ENCODE data around the gene SLC8A2. TPM values are rescaled to one million over a fixed set of nuclear protein-coding genes. Genes with fewer than 3 reads are reported as not detected.

SLC8A2 gene
- polyA plus RNA-seq, 1 donor from 2014 or later: 14.1 TPM

- Histone ChIP-seq H3K9me3 (ENCODE audit: low read length) (no peaks in the 10 kb centered on the region), H3K36me3 (ENCODE audit: insufficient read depth, low read length) (no peaks in the 10 kb centered on the region), H3K27ac (ENCODE audit: low read length) (peak overlapping the region; percentile 60), H3K79me2 (replicated peaks; ENCODE audit: insufficient read depth, low read length) (no peaks in the 10 kb centered on the region), H3F3A (ENCODE audit: insufficient read depth, low read length, poor library complexity, severe bottlenecking) (no peaks in the 10 kb centered on the region), H3K27me3 (ENCODE audit: insufficient read depth, low read depth, low read length) (no peaks in the 10 kb centered on the region), H3K4me2 (ENCODE audit: low read length) (no peak overlapping the region), H3K4me3 (ENCODE audit: low read length) (no peak overlapping the region), H2AFZ (ENCODE audit: low read depth, low read length) (no peak overlapping the region), H3K9ac (ENCODE audit: low read length) (peak overlapping the region; percentile 20), H4K20me1 (ENCODE audit: insufficient read depth) (no peaks in the 10 kb centered on the region), H3K9me2 (ENCODE audit: insufficient read depth, low read length) (no peaks in the 10 kb centered on the region)
- no peak for TF ChIP-seq POLR2AphosphoS5 (IDR thresholded peaks at IDR 0.05)
- TF ChIP-seq EZH2 (IDR thresholded peaks at IDR 0.05; ENCODE audit: borderline replicate concordance, insufficient read depth, low read length, poor library complexity, severe bottlenecking): no peak
Measured at GRCh38 chr19:47494729-47495128, 23.0 kb upstream of the SLC8A2 start.

- Histone ChIP-seq H2AFZ (ENCODE audit: low read depth, low read length) (no peak overlapping the region), H3K9me2 (ENCODE audit: insufficient read depth, low read length) (no peaks in the 10 kb centered on the region), H3K4me2 (ENCODE audit: low read length) (no peak overlapping the region), H3K27ac (ENCODE audit: low read length) (no peak overlapping the region), H3K79me2 (replicated peaks; ENCODE audit: insufficient read depth, low read length) (no peaks in the 10 kb centered on the region), H3F3A (ENCODE audit: insufficient read depth, low read length, poor library complexity, severe bottlenecking) (no peaks in the 10 kb centered on the region), H3K9me3 (ENCODE audit: low read length) (no peaks in the 10 kb centered on the region), H3K36me3 (ENCODE audit: insufficient read depth, low read length) (no peaks in the 10 kb centered on the region), H3K9ac (ENCODE audit: low read length) (no peak overlapping the region), H4K20me1 (ENCODE audit: insufficient read depth) (no peaks in the 10 kb centered on the region), H3K27me3 (ENCODE audit: insufficient read depth, low read depth, low read length) (no peaks in the 10 kb centered on the region), H3K4me3 (ENCODE audit: low read length) (no peak overlapping the region)
- no peak for TF ChIP-seq EZH2 (IDR thresholded peaks at IDR 0.05; ENCODE audit: borderline replicate concordance, insufficient read depth, low read length, poor library complexity, severe bottlenecking)
- TF ChIP-seq RAD21 (conservative IDR thresholded peaks at IDR 0.05): no peak
- no peak for TF ChIP-seq EP300 (conservative IDR thresholded peaks at IDR 0.05; ENCODE audit: poor library complexity, severe bottlenecking)
- TF ChIP-seq REST (IDR thresholded peaks at IDR 0.05; ENCODE audit: borderline replicate concordance): no peak
- no peak for TF ChIP-seq MXI1 (conservative IDR thresholded peaks at IDR 0.05; ENCODE audit: poor library complexity, severe bottlenecking)
- no peak for TF ChIP-seq POLR2AphosphoS5 (IDR thresholded peaks at IDR 0.05)
- TF ChIP-seq TAF1 (IDR thresholded peaks at IDR 0.05; ENCODE audit: low read depth): no peak
- no peak for TF ChIP-seq CTCF (IDR thresholded peaks at IDR 0.05; ENCODE audit: poor library complexity, severe bottlenecking)
- TF ChIP-seq SMC3 (conservative IDR thresholded peaks at IDR 0.05; ENCODE audit: poor library complexity): no peak
Measured at GRCh38 chr19:47494211-47494547, 22.5 kb upstream of the SLC8A2 start.
